Peyer's patch (tissue), 4 donors: Measurements from ENCODE around the gene CDK1.

Experiments used
- POLR2A ChIP-seq, 2 donors: fragments of 450-650 bp; IDR thresholded peaks; one replicate each; pipeline ENCODE4 v1.5.1; 2017; ENCODE audit warnings: antibody characterized with exemption in 2 of 2, mild to moderate bottlenecking in 2 of 2, moderate library complexity in 2 of 2
- TF ChIP-seq, protein P1 (sequence below), 6 experiments: fragments of 450-650 bp in 4 of 6; fragments of 200-600 bp in 2 of 6; sonication (generic) in 1 of 6; IDR thresholded peaks; one replicate each; pipeline ENCODE4 v1.5.1; 2017 to 2019; ENCODE audit warnings: antibody characterized with exemption in 6 of 6, mild to moderate bottlenecking in 3 of 6, moderate library complexity in 1 of 6

DNA sequence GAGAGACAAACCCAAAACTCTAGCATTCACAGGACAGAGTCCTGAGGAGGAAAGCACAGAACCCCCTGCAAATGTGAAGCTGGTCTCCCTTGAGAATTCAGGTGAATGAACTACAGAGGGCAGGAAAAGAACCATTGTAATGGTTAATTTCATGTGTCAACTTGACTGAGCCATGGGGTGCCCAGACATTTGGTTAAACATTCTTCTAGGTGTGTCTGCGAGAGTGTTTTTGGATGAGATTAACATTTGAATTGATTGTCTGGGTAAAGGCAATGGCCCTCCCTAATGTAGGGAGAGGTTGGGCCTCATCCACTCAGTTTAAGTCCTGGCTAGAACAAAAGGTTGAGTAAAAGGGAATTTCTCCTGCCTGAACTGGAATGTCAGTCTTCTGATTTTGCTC lies 15.7 kb upstream of the CDK1 start:
- TF ChIP-seq, protein P1, sequence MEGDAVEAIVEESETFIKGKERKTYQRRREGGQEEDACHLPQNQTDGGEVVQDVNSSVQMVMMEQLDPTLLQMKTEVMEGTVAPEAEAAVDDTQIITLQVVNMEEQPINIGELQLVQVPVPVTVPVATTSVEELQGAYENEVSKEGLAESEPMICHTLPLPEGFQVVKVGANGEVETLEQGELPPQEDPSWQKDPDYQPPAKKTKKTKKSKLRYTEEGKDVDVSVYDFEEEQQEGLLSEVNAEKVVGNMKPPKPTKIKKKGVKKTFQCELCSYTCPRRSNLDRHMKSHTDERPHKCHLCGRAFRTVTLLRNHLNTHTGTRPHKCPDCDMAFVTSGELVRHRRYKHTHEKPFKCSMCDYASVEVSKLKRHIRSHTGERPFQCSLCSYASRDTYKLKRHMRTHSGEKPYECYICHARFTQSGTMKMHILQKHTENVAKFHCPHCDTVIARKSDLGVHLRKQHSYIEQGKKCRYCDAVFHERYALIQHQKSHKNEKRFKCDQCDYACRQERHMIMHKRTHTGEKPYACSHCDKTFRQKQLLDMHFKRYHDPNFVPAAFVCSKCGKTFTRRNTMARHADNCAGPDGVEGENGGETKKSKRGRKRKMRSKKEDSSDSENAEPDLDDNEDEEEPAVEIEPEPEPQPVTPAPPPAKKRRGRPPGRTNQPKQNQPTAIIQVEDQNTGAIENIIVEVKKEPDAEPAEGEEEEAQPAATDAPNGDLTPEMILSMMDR (IDR thresholded peaks at IDR 0.05) = no peak
- TF ChIP-seq POLR2A (IDR thresholded peaks at IDR 0.05) = no peak
